ENCODE measurements around the gene HCN4. TPM values are rescaled to one million over a fixed set of nuclear protein-coding genes. Genes with fewer than 3 reads are reported as not detected.
A peak's percentile ranks its signal among the peaks of the same experiment; 100 is the strongest.

Gene HCN4
- total RNA-seq, 2 donors from 2014 or later = 6.9 to 45.3 TPM

DNA sequence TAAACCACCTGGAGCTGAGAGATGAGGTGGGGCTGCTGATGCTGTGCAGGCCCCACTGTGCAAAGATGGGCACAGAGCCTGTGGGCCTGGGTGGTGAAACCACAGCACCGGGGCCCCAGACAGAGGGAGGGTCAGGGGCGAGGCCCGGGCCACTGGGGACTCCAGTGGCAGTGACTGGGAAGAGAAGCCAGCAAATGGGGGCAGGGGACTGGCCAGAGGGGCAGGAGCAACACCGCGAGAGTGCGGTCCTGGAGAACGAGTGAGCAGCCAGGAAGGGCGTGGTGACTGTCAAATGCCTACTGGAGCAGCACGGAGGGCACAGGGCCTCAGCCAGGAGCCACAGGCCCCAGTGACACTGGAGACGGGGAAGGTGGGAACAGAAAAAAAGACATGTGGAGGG lies 39.8 kb downstream of the HCN4 start:
- no peaks in the 10 kb centered on the region for H3K9me3 ChIP-seq
- no peak for DNase-seq (ENCODE audit: low spot score)
- no peaks in the 10 kb centered on the region for H3K27me3 ChIP-seq

DNA sequence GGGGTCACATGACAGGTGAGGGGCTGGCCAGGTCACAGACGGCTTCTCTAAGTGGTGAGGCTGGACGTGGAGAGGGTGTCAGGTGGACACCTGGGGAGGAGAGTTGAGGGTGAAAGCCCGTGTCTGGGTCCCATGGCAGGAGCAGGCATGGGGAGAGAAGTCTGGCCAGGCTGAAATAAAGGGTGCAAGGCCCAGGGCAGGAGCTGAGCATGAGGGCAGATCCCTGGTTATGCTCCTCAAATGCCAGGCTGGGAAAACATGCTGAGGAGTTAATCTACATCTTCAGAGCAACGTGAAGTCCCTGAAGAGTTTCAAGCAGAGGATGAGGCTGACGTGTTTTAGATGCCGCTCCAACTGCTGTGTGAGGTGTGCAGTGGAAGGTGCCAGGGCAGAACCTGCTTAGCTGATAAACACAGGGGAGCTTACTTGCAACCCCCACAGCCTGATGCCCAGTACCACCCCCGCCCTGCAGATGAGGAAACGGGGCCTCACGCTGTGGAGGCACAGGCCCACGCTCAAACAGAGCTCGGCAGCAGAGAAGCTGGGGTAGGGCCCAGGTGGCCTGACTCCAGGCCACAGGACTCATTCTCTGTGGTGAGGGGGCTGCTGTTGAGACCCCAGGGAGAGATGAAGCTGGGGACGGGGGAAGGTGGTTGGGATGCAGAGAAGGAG lies 40.5 kb downstream of the HCN4 start:
- H3K4me1 ChIP-seq = peaks cover 0 to 18% of the 10 kb centered on the region in 2 donors
- H3K36me3 ChIP-seq = peaks cover 4% of the 10 kb centered on the region
- TF ChIP-seq, protein P1, sequence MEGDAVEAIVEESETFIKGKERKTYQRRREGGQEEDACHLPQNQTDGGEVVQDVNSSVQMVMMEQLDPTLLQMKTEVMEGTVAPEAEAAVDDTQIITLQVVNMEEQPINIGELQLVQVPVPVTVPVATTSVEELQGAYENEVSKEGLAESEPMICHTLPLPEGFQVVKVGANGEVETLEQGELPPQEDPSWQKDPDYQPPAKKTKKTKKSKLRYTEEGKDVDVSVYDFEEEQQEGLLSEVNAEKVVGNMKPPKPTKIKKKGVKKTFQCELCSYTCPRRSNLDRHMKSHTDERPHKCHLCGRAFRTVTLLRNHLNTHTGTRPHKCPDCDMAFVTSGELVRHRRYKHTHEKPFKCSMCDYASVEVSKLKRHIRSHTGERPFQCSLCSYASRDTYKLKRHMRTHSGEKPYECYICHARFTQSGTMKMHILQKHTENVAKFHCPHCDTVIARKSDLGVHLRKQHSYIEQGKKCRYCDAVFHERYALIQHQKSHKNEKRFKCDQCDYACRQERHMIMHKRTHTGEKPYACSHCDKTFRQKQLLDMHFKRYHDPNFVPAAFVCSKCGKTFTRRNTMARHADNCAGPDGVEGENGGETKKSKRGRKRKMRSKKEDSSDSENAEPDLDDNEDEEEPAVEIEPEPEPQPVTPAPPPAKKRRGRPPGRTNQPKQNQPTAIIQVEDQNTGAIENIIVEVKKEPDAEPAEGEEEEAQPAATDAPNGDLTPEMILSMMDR (IDR thresholded peaks at IDR 0.05) = no peak
- no peaks in the 10 kb centered on the region for H3K9me3 ChIP-seq
- no peak overlapping the region for H3K27ac ChIP-seq
- H3K4me3 ChIP-seq = no peak overlapping the region
- no peaks in the 10 kb centered on the region for H3K27me3 ChIP-seq
- no peak for DNase-seq (ENCODE audit: low spot score)

More for the DNA sequence above, 39.8 kb downstream of the HCN4 start:
- TF ChIP-seq, protein P1 (IDR thresholded peaks at IDR 0.05) = no peak
- Histone ChIP-seq H3K27ac (no peak overlapping the region), H3K36me3 (peaks cover 4% of the 10 kb centered on the region), H3K4me1 (peaks cover 0 to 18% of the 10 kb centered on the region in 2 donors), H3K4me3 (no peak overlapping the region)

DNA sequence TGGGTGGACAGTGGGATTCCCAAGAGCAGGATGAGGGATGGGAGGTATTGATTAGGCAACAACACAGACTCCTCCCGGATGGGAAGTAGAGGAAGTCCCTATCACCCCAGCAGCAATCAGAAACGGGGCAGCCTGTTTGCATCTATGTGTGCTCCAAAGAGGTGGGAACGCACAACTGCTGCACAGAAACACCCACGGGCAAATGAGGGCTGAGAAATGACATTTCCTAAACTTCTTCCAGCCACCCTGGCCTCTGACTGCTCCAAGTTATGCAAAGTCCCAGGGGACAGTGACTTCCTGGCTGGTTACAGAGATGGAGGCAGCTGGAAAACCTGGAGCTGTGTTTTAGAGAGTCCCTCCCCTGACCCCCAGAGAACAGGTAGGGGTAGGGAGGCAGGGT lies 42.6 kb downstream of the HCN4 start:
- Histone ChIP-seq H3K27me3 (no peaks in the 10 kb centered on the region), H3K36me3 (peaks cover 10% of the 10 kb centered on the region), H3K27ac (no peak overlapping the region), H3K4me3 (no peak overlapping the region), H3K4me1 (peaks cover 0 to 16% of the 10 kb centered on the region in 2 donors), H3K9me3 (no peaks in the 10 kb centered on the region)
- DNase-seq (ENCODE audit: low spot score) = no peak
- TF ChIP-seq, protein P1 (IDR thresholded peaks at IDR 0.05) = no peak

DNA sequence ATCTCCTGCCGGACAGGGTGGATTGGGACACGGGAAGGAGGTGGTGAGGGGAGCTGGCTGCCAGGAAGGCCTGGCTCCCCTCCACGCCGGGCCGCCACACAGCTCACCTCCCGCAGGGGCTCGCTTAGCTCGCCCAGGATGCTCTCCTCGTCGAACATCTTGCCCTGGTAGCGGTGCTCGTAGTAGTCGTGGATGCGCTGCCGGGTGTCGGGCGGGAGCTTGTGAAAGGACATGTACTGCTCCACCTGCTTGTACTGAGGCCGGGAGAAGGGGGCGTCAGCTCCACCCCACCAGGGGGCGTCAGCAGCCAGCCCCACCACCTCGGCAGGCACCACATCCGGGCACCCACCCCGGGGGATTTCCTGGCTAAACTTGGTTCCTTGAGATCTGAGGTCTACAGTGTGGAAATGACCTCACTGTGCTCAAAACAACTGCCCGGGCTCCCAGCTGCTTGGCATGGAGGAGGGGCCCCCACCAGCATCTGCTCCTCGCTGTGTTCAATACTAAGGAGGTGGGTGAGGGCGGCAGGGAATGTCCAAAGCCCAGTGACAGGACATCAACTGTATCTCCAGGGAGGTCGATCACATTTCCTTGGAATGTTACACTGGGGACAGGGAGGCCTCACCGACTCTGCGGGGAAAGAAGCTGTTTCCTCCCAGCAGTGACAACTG lies 43.4 kb downstream of the HCN4 start:
- no peaks in the 10 kb centered on the region for H3K27me3 ChIP-seq
- no peaks in the 10 kb centered on the region for H3K9me3 ChIP-seq
- TF ChIP-seq, protein P1 (IDR thresholded peaks at IDR 0.05) = peak in 1 of 2 donors; percentile 47
- DNase-seq (ENCODE audit: low spot score) = no peak
- no peak overlapping the region for H3K27ac ChIP-seq
- H3K4me3 ChIP-seq = no peak overlapping the region
- peaks cover 10% of the 10 kb centered on the region for H3K36me3 ChIP-seq
- H3K4me1 ChIP-seq = peaks cover 0 to 8% of the 10 kb centered on the region in 2 donors

DNA sequence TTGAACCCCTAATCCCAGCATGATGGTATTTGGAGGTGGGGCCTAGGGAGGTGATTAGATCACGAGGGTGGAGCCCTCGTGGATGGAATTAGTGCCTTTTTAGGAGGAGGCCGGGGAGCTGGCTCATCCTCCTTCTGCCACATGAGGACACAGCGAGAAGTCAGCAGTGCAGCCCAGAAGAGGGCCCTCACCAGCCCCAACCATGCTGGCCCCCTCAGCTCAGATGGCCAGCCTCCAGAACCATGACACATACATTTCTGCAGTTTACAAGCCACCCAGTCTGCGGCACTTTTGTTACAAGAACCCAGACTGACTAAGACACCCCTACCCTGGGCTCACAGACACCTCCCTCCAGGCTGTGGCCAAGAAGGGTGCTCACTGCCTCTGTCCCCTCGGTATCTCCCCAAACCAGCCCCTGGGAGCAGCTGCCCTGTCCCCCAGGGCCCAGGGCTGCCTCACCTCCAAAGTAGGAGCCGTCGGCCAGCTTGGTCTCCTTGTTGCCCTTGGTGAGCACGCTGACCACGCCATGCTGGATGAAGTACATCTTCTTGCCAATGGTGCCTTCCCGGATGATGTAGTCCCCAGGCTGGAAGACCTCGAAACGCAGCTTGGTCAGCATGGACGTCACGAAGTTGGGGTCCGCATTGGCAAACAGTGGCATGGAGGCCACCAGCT lies 44.1 kb downstream of the HCN4 start:
- no peak overlapping the region for H3K27ac ChIP-seq
- TF ChIP-seq, protein P1 (IDR thresholded peaks at IDR 0.05) = no peak
- H3K27me3 ChIP-seq = no peaks in the 10 kb centered on the region
- peaks cover 10% of the 10 kb centered on the region for H3K36me3 ChIP-seq
- no peak overlapping the region for H3K4me3 ChIP-seq
- no peaks in the 10 kb centered on the region for H3K9me3 ChIP-seq
- H3K4me1 ChIP-seq = peaks cover 0 to 3% of the 10 kb centered on the region in 2 donors
- no peak for DNase-seq (ENCODE audit: low spot score)

Data from right atrium auricular region (tissue), 2 donors.